GM23338 (cell line): ENCODE measurements around the gene PTCHD4. TPM values are rescaled to one million over a fixed set of nuclear protein-coding genes. Genes with fewer than 3 reads are reported as not detected.

Experiments
- ATAC-seq: fragments of 200-7000 bp; cut with Tn5 transposase; 3 replicates; pipeline ENCODE4 v1.9.1; 2020
- DNase-seq: peaks from one replicate; pipeline ENCODE4 v3.0.0-alpha.2; 2015; ENCODE audit warnings: low spot score
- H2AFZ ChIP-seq: fragments of 200-600 bp; sonication (generic); 2 replicates; pipeline ENCODE4 v1.8.0; 2016; ENCODE audit warnings: antibody characterized with exemption, mild to moderate bottlenecking, moderate library complexity
- H3F3A ChIP-seq: fragments of 200-600 bp; sonication (generic); replicated peaks from 2 replicates; pipeline ENCODE4 v1.8.0; 2017; ENCODE audit warnings: antibody characterized with exemption, mixed run types, low read depth
- H3K27ac ChIP-seq: fragments of 200-600 bp; sonication (generic); 2 replicates; pipeline ENCODE4 v1.6.1; 2016; ENCODE audit warnings: low read depth
- H3K27me3 ChIP-seq: fragments of 200-600 bp; sonication (generic); 2 replicates; pipeline ENCODE4 v1.8.0; 2016; ENCODE audit warnings: mild to moderate bottlenecking, mixed run types, moderate library complexity; ENCODE audit not compliant: insufficient read depth
- H3K36me3 ChIP-seq: fragments of 200-600 bp; sonication (generic); 2 replicates; pipeline ENCODE4 v1.8.0; 2016; ENCODE audit warnings: mild to moderate bottlenecking; ENCODE audit not compliant: insufficient read depth
- H3K4me1 ChIP-seq: fragments of 200-600 bp; sonication (generic); 2 replicates; pipeline ENCODE4 v1.8.0; 2016; ENCODE audit warnings: mild to moderate bottlenecking, moderate library complexity; ENCODE audit not compliant: insufficient read depth
- H3K4me2 ChIP-seq: fragments of 200-600 bp; sonication (generic); 2 replicates; pipeline ENCODE4 v1.7.1; 2017; ENCODE audit warnings: mixed run types
- H3K4me3 ChIP-seq: fragments of 200-600 bp; sonication (generic); 2 replicates; pipeline ENCODE4 v1.6.1; 2016; ENCODE audit warnings: mixed run types
- H3K79me2 ChIP-seq: fragments of 200-600 bp; sonication (generic); replicated peaks from 2 replicates; pipeline ENCODE4 v1.8.0; 2017; ENCODE audit warnings: mild to moderate bottlenecking; ENCODE audit not compliant: insufficient read depth
- H3K9me2 ChIP-seq: fragments of 200-600 bp; sonication (generic); 2 replicates; pipeline ENCODE4 v1.8.0; 2017; ENCODE audit not compliant: insufficient read depth
- H4K20me1 ChIP-seq: fragments of 200-600 bp; sonication (generic); replicated peaks from 2 replicates; pipeline ENCODE4 v1.8.0; 2017; ENCODE audit warnings: mild to moderate bottlenecking; ENCODE audit not compliant: insufficient read depth
- H3K27ac Mint-ChIP-seq: 2 replicates; pipeline ENCODE4 v1.8.0; 2020; ENCODE audit warnings: inconsistent platforms, mild to moderate bottlenecking, moderate library complexity, mixed read lengths
- H3K27me3 Mint-ChIP-seq: 3 replicates; pipeline ENCODE4 v1.8.0; 2022; ENCODE audit warnings: low read depth, mild to moderate bottlenecking, moderate library complexity, mixed read lengths, inconsistent platforms; ENCODE audit not compliant: insufficient read depth, poor library complexity
- H3K36me3 Mint-ChIP-seq: 3 replicates; pipeline ENCODE4 v1.8.0; 2021; ENCODE audit warnings: low read depth, mild to moderate bottlenecking, inconsistent platforms, moderate library complexity, mixed read lengths
- H3K4me1 Mint-ChIP-seq: 3 replicates; pipeline ENCODE4 v1.8.0; 2020; ENCODE audit warnings: mild to moderate bottlenecking, inconsistent platforms, mixed read lengths
- H3K4me3 Mint-ChIP-seq: 3 replicates; pipeline ENCODE4 v1.8.0; 2021; ENCODE audit warnings: moderate library complexity, mild to moderate bottlenecking, inconsistent platforms, mixed read lengths
- H3K9me3 Mint-ChIP-seq: 3 replicates; pipeline ENCODE4 v1.8.0; 2020; ENCODE audit warnings: moderate library complexity, mild to moderate bottlenecking, inconsistent platforms, mixed read lengths
- CREB1 ChIP-seq: fragments of 250-450 bp; sonication (Bioruptor Pico); IDR thresholded peaks from 2 replicates; pipeline ENCODE4 v1.5.0; 2020; ENCODE audit warnings: low read depth, mild to moderate bottlenecking, moderate library complexity
- EZH2 ChIP-seq: fragments of 200-600 bp; sonication (generic); IDR thresholded peaks from one replicate; pipeline ENCODE4 v1.8.0; 2017; ENCODE audit warnings: antibody characterized with exemption, mild to moderate bottlenecking, low read depth; ENCODE audit not compliant: unreplicated experiment
- EZH2phosphoT487 ChIP-seq: fragments of 200-600 bp; sonication (generic); IDR thresholded peaks from one replicate; pipeline ENCODE4 v1.8.1; 2018; ENCODE audit warnings: antibody characterized with exemption; ENCODE audit not compliant: unreplicated experiment
- JUNB ChIP-seq: IDR thresholded peaks from one replicate; pipeline ENCODE4 v1.6.1; 2016; ENCODE audit warnings: antibody characterized with exemption; ENCODE audit not compliant: unreplicated experiment
- NANOG ChIP-seq: IDR thresholded peaks from 2 replicates; pipeline ENCODE4 v1.6.1; 2016; ENCODE audit warnings: antibody characterized with exemption, borderline replicate concordance
- STAT1 ChIP-seq: IDR thresholded peaks from one replicate; pipeline ENCODE4 v1.6.1; 2016; ENCODE audit warnings: antibody characterized with exemption; ENCODE audit not compliant: unreplicated experiment
- ZNF114 ChIP-seq: fragments of 250-450 bp; sonication (Bioruptor Pico); IDR thresholded peaks from 2 replicates; pipeline ENCODE4 v1.5.0; 2020; ENCODE audit warnings: mild to moderate bottlenecking, moderate library complexity
- ZNF331 ChIP-seq: fragments of 250-450 bp; sonication (Bioruptor Pico); IDR thresholded peaks from 2 replicates; pipeline ENCODE4 v1.5.0; 2020; ENCODE audit warnings: low read depth, mild to moderate bottlenecking, moderate library complexity
- polyA plus RNA-seq: library from polyadenylated mRNA; unstranded; fragments of >200 nt; fragmentation: Nextera tagmentation; extraction: Ambion mirVana; gene quantifications from 2 replicates; pipeline ENCODE4 v1.2.1, GENCODE V29; 2016
- total RNA-seq: library from RNA; depleted of rRNA; stranded (reverse); fragments of >200 nt; shearing (Covaris generic); gene quantifications from 2 replicates; pipeline ENCODE4 v1.2.3, GENCODE V29; 2014
- TF ChIP-seq, protein P1 (sequence below): IDR thresholded peaks from one replicate; pipeline ENCODE4 v1.6.1; 2018; ENCODE audit warnings: antibody characterized with exemption; ENCODE audit not compliant: unreplicated experiment
- TF ChIP-seq, protein P2 (sequence below): IDR thresholded peaks from 2 replicates; pipeline ENCODE4 v1.6.1; 2016; ENCODE audit warnings: antibody characterized with exemption
- TF ChIP-seq, protein P3 (sequence below), 2 experiments: fragments of 200-600 bp in 1 of 2; sonication (generic) in 1 of 2; conservative IDR thresholded peaks; 2 replicates each; pipeline versions ENCODE4 v1.5.1 to v1.6.1; 2016 to 2017; ENCODE audit warnings: antibody characterized with exemption in 2 of 2, low read depth in 2 of 2, mild to moderate bottlenecking in 2 of 2, moderate library complexity in 1 of 2

Gene PTCHD4
- total and polyA plus RNA-seq, 2 experiments from 2014 or later: 0.66 to 0.78 TPM

DNA sequence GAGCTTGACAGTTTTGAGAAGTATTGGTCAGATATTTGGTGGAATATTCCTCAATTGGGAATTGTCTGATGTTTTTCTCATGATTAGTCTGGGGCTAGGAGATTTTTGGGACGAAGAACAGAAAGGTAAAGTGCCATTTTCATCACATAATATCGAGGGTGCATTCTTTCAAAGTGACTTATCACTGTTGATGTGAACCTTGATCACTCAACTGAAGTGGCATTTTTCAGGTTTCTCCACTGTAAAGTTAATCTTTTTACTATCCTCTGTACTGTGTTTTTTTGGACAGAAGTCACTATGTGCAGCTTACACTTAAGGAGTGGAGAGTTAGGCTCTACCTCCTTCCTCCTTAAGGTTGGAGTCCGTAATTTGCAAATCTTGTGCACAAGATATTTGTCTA is 39.2 kb downstream of the PTCHD4 start (continued):
- TF ChIP-seq, protein P1, sequence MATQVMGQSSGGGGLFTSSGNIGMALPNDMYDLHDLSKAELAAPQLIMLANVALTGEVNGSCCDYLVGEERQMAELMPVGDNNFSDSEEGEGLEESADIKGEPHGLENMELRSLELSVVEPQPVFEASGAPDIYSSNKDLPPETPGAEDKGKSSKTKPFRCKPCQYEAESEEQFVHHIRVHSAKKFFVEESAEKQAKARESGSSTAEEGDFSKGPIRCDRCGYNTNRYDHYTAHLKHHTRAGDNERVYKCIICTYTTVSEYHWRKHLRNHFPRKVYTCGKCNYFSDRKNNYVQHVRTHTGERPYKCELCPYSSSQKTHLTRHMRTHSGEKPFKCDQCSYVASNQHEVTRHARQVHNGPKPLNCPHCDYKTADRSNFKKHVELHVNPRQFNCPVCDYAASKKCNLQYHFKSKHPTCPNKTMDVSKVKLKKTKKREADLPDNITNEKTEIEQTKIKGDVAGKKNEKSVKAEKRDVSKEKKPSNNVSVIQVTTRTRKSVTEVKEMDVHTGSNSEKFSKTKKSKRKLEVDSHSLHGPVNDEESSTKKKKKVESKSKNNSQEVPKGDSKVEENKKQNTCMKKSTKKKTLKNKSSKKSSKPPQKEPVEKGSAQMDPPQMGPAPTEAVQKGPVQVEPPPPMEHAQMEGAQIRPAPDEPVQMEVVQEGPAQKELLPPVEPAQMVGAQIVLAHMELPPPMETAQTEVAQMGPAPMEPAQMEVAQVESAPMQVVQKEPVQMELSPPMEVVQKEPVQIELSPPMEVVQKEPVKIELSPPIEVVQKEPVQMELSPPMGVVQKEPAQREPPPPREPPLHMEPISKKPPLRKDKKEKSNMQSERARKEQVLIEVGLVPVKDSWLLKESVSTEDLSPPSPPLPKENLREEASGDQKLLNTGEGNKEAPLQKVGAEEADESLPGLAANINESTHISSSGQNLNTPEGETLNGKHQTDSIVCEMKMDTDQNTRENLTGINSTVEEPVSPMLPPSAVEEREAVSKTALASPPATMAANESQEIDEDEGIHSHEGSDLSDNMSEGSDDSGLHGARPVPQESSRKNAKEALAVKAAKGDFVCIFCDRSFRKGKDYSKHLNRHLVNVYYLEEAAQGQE: no peak
- TF ChIP-seq JUNB: no peak
- no peak for TF ChIP-seq CREB1
- TF ChIP-seq STAT1: no peak

DNA sequence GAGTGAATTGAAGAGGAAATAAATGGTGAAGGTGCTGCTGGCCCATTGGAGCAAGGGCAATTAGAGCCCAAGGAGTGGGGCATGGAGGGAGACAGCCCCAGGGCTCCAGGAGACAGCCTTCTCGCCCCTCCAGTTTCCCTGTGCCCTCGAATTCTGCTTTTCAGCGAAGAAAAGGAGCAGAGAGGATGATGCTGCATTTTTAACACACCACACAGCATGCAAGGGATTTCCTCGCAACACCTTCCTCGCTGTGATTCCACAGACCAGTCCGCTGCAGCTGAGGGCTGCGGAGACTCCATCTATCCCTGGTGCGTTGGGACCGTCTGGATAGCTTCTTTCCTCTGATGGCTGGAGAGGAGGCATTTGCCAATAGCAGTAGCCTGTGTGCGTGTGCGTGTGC is 41.7 kb downstream of the PTCHD4 start:
- no peaks in the 10 kb centered on the region for H3K9me3 Mint-ChIP-seq
- TF ChIP-seq EZH2 (no peak), JUNB (no peak), STAT1 (no peak), EZH2phosphoT487 (no peak), ZNF331 (CRISPR knock-in tag) (no peak), NANOG (no peak), CREB1 (no peak), ZNF114 (CRISPR knock-in tag) (no peak)
- TF ChIP-seq, protein P1: no peak
- TF ChIP-seq, protein P2, sequence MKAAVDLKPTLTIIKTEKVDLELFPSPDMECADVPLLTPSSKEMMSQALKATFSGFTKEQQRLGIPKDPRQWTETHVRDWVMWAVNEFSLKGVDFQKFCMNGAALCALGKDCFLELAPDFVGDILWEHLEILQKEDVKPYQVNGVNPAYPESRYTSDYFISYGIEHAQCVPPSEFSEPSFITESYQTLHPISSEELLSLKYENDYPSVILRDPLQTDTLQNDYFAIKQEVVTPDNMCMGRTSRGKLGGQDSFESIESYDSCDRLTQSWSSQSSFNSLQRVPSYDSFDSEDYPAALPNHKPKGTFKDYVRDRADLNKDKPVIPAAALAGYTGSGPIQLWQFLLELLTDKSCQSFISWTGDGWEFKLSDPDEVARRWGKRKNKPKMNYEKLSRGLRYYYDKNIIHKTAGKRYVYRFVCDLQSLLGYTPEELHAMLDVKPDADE: no peak
- TF ChIP-seq, protein P3, sequence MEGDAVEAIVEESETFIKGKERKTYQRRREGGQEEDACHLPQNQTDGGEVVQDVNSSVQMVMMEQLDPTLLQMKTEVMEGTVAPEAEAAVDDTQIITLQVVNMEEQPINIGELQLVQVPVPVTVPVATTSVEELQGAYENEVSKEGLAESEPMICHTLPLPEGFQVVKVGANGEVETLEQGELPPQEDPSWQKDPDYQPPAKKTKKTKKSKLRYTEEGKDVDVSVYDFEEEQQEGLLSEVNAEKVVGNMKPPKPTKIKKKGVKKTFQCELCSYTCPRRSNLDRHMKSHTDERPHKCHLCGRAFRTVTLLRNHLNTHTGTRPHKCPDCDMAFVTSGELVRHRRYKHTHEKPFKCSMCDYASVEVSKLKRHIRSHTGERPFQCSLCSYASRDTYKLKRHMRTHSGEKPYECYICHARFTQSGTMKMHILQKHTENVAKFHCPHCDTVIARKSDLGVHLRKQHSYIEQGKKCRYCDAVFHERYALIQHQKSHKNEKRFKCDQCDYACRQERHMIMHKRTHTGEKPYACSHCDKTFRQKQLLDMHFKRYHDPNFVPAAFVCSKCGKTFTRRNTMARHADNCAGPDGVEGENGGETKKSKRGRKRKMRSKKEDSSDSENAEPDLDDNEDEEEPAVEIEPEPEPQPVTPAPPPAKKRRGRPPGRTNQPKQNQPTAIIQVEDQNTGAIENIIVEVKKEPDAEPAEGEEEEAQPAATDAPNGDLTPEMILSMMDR (conservative IDR thresholded peaks at IDR 0.05; ENCODE audit: low read depth in 2 of 2): no peak

More for the DNA sequence above, 41.7 kb downstream of the PTCHD4 start:
- no peak overlapping the region for H3K27ac Mint-ChIP-seq
- H3K36me3 ChIP-seq: no peaks in the 10 kb centered on the region
- peak overlapping the region; percentile 85 for H3K4me2 ChIP-seq
- no peaks in the 10 kb centered on the region for H3K79me2 ChIP-seq
- peaks cover 10% of the 10 kb centered on the region for H3K4me1 ChIP-seq
- H2AFZ ChIP-seq: peak overlapping the region; percentile 64
- ATAC-seq: peak; percentile 59
- no peaks in the 10 kb centered on the region for H3K36me3 Mint-ChIP-seq
- H3F3A ChIP-seq: 0 out of 2 replicates have a peak, but pooled peaks cover 3% of the 10 kb centered on the region
- H3K27ac ChIP-seq: no peak overlapping the region
- peaks cover 26% of the 10 kb centered on the region for H3K27me3 Mint-ChIP-seq
- peaks cover 43% of the 10 kb centered on the region for H3K27me3 ChIP-seq
- H3K4me3 ChIP-seq: peak overlapping the region; percentile 58
- peak; percentile 43 for DNase-seq
- no peaks in the 10 kb centered on the region for H4K20me1 ChIP-seq
- H3K4me3 Mint-ChIP-seq: peak overlapping the region; percentile 78
- H3K4me1 Mint-ChIP-seq: peaks cover 25% of the 10 kb centered on the region
- H3K9me2 ChIP-seq: no peaks in the 10 kb centered on the region
